ENCODE results near the gene IFT172.

The IFT172 gene

GRCh38 chr2:27506587-27506986 lies 17.0 kb upstream of the IFT172 start:
- Histone ChIP-seq H3K9ac (ENCODE audit: low read depth, low read length) (no peak overlapping the region), H3K9me3 (ENCODE audit: control insufficient read depth, insufficient read depth, low read length) (no peaks in the 10 kb centered on the region), H3K4me3 (ENCODE audit: low read depth, low read length) (no peak overlapping the region), H3K36me3 (ENCODE audit: control insufficient read depth, insufficient read depth, low read length) (no peaks in the 10 kb centered on the region), H3K4me1 (ENCODE audit: control insufficient read depth, insufficient read depth, low read length) (no peaks in the 10 kb centered on the region), H3K27me3 (ENCODE audit: control insufficient read depth, insufficient read depth, low read length) (no peaks in the 10 kb centered on the region)

DNA sequence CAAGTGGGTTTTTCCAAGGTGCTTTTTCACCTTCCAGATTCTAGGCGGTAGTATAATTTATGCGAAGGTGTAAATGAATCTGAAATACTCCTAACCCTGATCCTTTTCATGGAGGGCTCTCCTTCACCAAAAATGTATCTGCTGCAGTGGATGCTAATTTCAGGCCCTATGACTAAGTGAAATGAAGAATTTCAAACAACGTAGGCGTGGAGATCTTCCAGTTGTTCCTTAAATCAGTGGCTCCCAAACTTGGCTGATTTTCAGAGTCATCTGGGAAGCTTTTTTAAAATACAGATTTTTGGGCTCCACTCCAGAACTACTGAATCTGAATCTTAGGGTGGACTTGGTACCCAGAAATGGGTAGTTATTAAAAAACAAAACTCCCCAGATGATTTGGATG lies 12.6 kb upstream of the IFT172 start:
- peaks cover 2% of the 10 kb centered on the region for H3K4me1 ChIP-seq (ENCODE audit: control insufficient read depth, insufficient read depth, low read length)
- no peaks in the 10 kb centered on the region for H3K36me3 ChIP-seq (ENCODE audit: control insufficient read depth, insufficient read depth, low read length)
- H3K4me3 ChIP-seq (ENCODE audit: low read depth, low read length), result no peak overlapping the region
- no peak overlapping the region for H3K9ac ChIP-seq (ENCODE audit: low read depth, low read length)
- H3K27me3 ChIP-seq (ENCODE audit: control insufficient read depth, insufficient read depth, low read length), result peaks cover 4% of the 10 kb centered on the region
- H3K9me3 ChIP-seq (ENCODE audit: control insufficient read depth, insufficient read depth, low read length), result no peaks in the 10 kb centered on the region

- Histone ChIP-seq H3K9ac (ENCODE audit: low read depth, low read length) (no peak overlapping the region), H3K4me3 (ENCODE audit: low read depth, low read length) (no peak overlapping the region), H3K4me1 (ENCODE audit: control insufficient read depth, insufficient read depth, low read length) (peaks cover 4% of the 10 kb centered on the region), H3K36me3 (ENCODE audit: control insufficient read depth, insufficient read depth, low read length) (no peaks in the 10 kb centered on the region), H3K9me3 (ENCODE audit: control insufficient read depth, insufficient read depth, low read length) (no peaks in the 10 kb centered on the region), H3K27me3 (ENCODE audit: control insufficient read depth, insufficient read depth, low read length) (peaks cover 12% of the 10 kb centered on the region)
Observed at GRCh38 chr2:27501042-27501441, 11.5 kb upstream of the IFT172 start.

DNA sequence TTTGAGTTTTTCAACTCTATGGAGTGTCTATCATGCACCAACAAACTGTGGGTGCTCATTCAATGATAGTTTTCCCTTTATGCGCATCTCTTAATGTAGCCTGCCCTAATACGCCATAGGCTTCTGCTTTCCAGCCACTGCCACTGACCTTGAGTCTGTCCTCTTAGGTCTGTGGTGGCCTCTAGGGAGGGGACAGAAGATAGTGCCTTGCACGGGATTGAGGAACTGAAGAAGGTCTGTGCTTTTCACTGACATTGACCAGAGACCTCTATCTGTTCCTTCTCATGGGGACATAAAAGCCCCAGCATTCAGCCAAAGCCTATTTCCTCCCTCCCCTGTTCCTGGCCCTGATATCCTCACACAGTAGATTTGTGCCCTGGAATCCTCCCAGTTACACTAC lies 9.4 kb upstream of the IFT172 start:
- no peaks in the 10 kb centered on the region for H3K36me3 ChIP-seq (ENCODE audit: control insufficient read depth, insufficient read depth, low read length)
- H3K4me1 ChIP-seq (ENCODE audit: control insufficient read depth, insufficient read depth, low read length), result peaks cover 8% of the 10 kb centered on the region
- H3K9me3 ChIP-seq (ENCODE audit: control insufficient read depth, insufficient read depth, low read length), result no peaks in the 10 kb centered on the region
- H3K4me3 ChIP-seq (ENCODE audit: low read depth, low read length), result no peak overlapping the region
- peaks cover 27% of the 10 kb centered on the region for H3K27me3 ChIP-seq (ENCODE audit: control insufficient read depth, insufficient read depth, low read length)
- no peak overlapping the region for H3K9ac ChIP-seq (ENCODE audit: low read depth, low read length)

DNA sequence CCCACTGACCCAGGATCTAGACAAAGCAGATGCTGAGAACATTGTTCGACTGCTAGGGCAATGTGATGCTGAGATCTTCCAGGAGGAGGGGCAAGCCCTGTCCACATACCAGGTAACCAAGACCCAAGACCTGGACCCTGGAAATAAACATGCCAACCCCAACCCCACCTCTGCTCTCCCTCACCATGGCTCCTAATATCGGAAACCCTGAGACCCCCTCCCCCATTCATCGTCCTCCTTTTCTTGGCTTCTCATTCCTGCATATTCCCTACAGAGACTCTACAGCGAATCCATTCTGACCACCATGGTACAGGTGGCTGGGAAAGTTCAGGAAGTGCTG lies 7.7 kb upstream of the IFT172 start:
- Histone ChIP-seq H3K9ac (ENCODE audit: low read depth, low read length) (no peak overlapping the region), H3K9me3 (ENCODE audit: control insufficient read depth, insufficient read depth, low read length) (no peaks in the 10 kb centered on the region), H3K4me3 (ENCODE audit: low read depth, low read length) (no peak overlapping the region), H3K36me3 (ENCODE audit: control insufficient read depth, insufficient read depth, low read length) (no peaks in the 10 kb centered on the region), H3K27me3 (ENCODE audit: control insufficient read depth, insufficient read depth, low read length) (peaks cover 33% of the 10 kb centered on the region), H3K4me1 (ENCODE audit: control insufficient read depth, insufficient read depth, low read length) (peaks cover 8% of the 10 kb centered on the region)

- H3K36me3 ChIP-seq (ENCODE audit: control insufficient read depth, insufficient read depth, low read length), result no peaks in the 10 kb centered on the region
- H3K4me1 ChIP-seq (ENCODE audit: control insufficient read depth, insufficient read depth, low read length), result peaks cover 8% of the 10 kb centered on the region
- peaks cover 33% of the 10 kb centered on the region for H3K27me3 ChIP-seq (ENCODE audit: control insufficient read depth, insufficient read depth, low read length)
- H3K4me3 ChIP-seq (ENCODE audit: low read depth, low read length), result peak within 1 kb of the TSS; percentile 77
- no peaks in the 10 kb centered on the region for H3K9me3 ChIP-seq (ENCODE audit: control insufficient read depth, insufficient read depth, low read length)
- no peak within 1 kb of the TSS for H3K9ac ChIP-seq (ENCODE audit: low read depth, low read length)
Observed at GRCh38 chr2:27496357-27497287, 7.1 kb upstream of the IFT172 start, which contains the start of gene GCKR. TSS of gene GCKR (plus strand) at chr2:27496839. CDS start at chr2:27496905, 66 bp downstream.

DNA sequence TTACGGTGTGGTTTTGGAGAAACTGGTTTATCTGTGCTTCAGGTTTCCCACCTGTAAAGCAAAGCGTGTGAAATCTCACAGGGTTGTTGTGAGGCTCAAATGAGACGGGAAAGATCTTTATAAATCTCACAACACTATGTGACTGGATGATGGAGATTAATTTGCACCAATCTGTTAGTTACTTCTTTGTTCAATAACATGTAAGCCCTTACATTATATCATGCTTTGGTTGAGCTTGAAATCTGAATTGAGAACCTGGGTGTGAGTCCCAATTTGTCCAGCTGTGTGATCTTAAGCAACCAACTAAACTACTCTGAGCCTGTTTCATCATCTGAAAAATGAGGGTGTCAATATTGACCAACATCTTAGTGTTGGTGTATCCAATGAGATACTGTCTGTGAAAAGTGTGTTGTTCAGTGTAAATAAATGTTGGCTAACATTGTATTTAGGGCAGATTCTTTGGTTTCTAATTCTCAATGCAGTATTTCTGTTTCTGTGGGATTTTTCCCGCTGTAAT lies 6.4 kb upstream of the IFT172 start:
- peak overlapping the region; percentile 77 for H3K4me3 ChIP-seq (ENCODE audit: low read depth, low read length)
- peaks cover 33% of the 10 kb centered on the region for H3K27me3 ChIP-seq (ENCODE audit: control insufficient read depth, insufficient read depth, low read length)
- no peak overlapping the region for H3K9ac ChIP-seq (ENCODE audit: low read depth, low read length)
- H3K36me3 ChIP-seq (ENCODE audit: control insufficient read depth, insufficient read depth, low read length), result no peaks in the 10 kb centered on the region
- H3K9me3 ChIP-seq (ENCODE audit: control insufficient read depth, insufficient read depth, low read length), result no peaks in the 10 kb centered on the region
- peaks cover 8% of the 10 kb centered on the region for H3K4me1 ChIP-seq (ENCODE audit: control insufficient read depth, insufficient read depth, low read length)

GRCh38 chr2:27494944-27495554 lies 5.5 kb upstream of the IFT172 start, which contains the start of gene FNDC4:
TSS of gene FNDC4 (minus strand) at chr2:27495200. CDS start at chr2:27494679, 521 bp downstream.
- Histone ChIP-seq H3K36me3 (ENCODE audit: control insufficient read depth, insufficient read depth, low read length) (no peaks in the 10 kb centered on the region), H3K4me3 (ENCODE audit: low read depth, low read length) (peak within 1 kb of the TSS; percentile 77), H3K9ac (ENCODE audit: low read depth, low read length) (peak within 1 kb of the TSS; percentile 60), H3K27me3 (ENCODE audit: control insufficient read depth, insufficient read depth, low read length) (peaks cover 33% of the 10 kb centered on the region), H3K9me3 (ENCODE audit: control insufficient read depth, insufficient read depth, low read length) (no peaks in the 10 kb centered on the region), H3K4me1 (ENCODE audit: control insufficient read depth, insufficient read depth, low read length) (peaks cover 9% of the 10 kb centered on the region)

- Histone ChIP-seq H3K9me3 (ENCODE audit: control insufficient read depth, insufficient read depth, low read length) (no peaks in the 10 kb centered on the region), H3K27me3 (ENCODE audit: control insufficient read depth, insufficient read depth, low read length) (peaks cover 33% of the 10 kb centered on the region), H3K9ac (ENCODE audit: low read depth, low read length) (peak overlapping the region; percentile 60), H3K36me3 (ENCODE audit: control insufficient read depth, insufficient read depth, low read length) (no peaks in the 10 kb centered on the region), H3K4me1 (ENCODE audit: control insufficient read depth, insufficient read depth, low read length) (peaks cover 11% of the 10 kb centered on the region), H3K4me3 (ENCODE audit: low read depth, low read length) (peak overlapping the region; percentile 77)
Observed at GRCh38 chr2:27494284-27494943, 4.9 kb upstream of the IFT172 start.

DNA sequence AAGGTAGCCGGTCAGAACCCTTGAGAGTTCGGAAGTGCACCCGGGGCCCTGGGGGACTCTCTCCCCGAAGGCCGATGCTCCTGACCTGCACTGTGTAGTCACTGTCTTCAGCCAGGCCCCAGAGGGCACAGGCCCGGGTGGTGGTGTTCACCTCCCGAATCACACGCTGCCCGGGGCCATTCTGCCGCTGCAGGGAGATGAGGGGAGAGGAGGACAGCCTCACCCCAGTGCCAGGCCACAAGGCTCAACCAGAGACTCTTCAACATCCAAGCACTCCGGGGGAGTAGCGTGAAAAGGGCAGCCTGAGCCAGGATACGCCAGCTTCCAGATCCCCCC lies 4.4 kb upstream of the IFT172 start:
- peaks cover 33% of the 10 kb centered on the region for H3K27me3 ChIP-seq (ENCODE audit: control insufficient read depth, insufficient read depth, low read length)
- H3K36me3 ChIP-seq (ENCODE audit: control insufficient read depth, insufficient read depth, low read length), result no peaks in the 10 kb centered on the region
- H3K9ac ChIP-seq (ENCODE audit: low read depth, low read length), result no peak overlapping the region
- peak overlapping the region; percentile 77 for H3K4me3 ChIP-seq (ENCODE audit: low read depth, low read length)
- no peaks in the 10 kb centered on the region for H3K9me3 ChIP-seq (ENCODE audit: control insufficient read depth, insufficient read depth, low read length)
- peaks cover 11% of the 10 kb centered on the region for H3K4me1 ChIP-seq (ENCODE audit: control insufficient read depth, insufficient read depth, low read length)

DNA sequence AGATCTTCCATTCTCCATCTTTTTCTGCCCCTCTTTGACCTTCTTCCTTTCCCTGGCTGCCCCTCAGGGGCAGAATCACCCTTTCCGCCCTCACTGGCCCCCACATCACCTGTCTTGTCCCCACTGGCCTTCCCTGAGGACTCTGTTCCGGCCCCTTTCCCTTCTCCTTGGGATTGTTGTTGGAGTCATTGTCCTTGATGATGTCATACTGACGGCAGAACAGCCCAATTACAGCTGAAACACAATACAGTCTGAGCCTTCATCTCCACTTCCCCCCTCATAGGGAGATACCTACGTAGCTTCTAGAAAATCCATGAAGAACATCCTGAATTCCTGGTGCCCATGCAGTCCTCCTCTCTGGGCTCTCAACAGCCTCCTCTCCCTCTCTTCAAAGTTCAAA lies 3.0 kb upstream of the IFT172 start:
- peaks cover 31% of the 10 kb centered on the region for H3K27me3 ChIP-seq (ENCODE audit: control insufficient read depth, insufficient read depth, low read length)
- H3K36me3 ChIP-seq (ENCODE audit: control insufficient read depth, insufficient read depth, low read length), result no peaks in the 10 kb centered on the region
- peaks cover 11% of the 10 kb centered on the region for H3K4me1 ChIP-seq (ENCODE audit: control insufficient read depth, insufficient read depth, low read length)
- H3K9ac ChIP-seq (ENCODE audit: low read depth, low read length), result no peak overlapping the region
- H3K9me3 ChIP-seq (ENCODE audit: control insufficient read depth, insufficient read depth, low read length), result no peaks in the 10 kb centered on the region
- no peak overlapping the region for H3K4me3 ChIP-seq (ENCODE audit: low read depth, low read length)

All from iPS-15b (cell line).